Tibial nerve (tissue), 4 donors: Measurements from ENCODE around the gene FGF1. TPM values are rescaled to one million over a fixed set of nuclear protein-coding genes. Genes with fewer than 3 reads are reported as not detected.

Source experiments
- DNase-seq, 2 donors: peaks; one replicate each; pipeline ENCODE4 v3.0.0-alpha.2; 2019; ENCODE audit warnings: low spot score in 2 of 2
- H3K27ac ChIP-seq, 4 donors: fragments of 200-600 bp; sonication (generic) in 3 of 4; one replicate each; pipeline ENCODE4 v1.5.1; 2017 to 2019; ENCODE audit warnings: mild to moderate bottlenecking in 1 of 4
- H3K27me3 ChIP-seq, 2 donors: fragments of 200-600 bp; sonication (generic) in 1 of 2; one replicate each; pipeline versions ENCODE4 v1.5.1 to v1.6.0; 2017 to 2019
- H3K36me3 ChIP-seq, 3 donors: fragments of 200-600 bp; sonication (generic); one replicate each; pipeline ENCODE4 v1.5.1; 2018 to 2019
- H3K4me1 ChIP-seq, 4 donors: fragments of 200-600 bp; sonication (generic) in 3 of 4; one replicate each; pipeline ENCODE4 v1.5.1; 2017 to 2019
- H3K4me3 ChIP-seq, 4 donors: fragments of 200-600 bp; sonication (generic) in 3 of 4; one replicate each; pipeline ENCODE4 v1.5.1; 2017 to 2019; ENCODE audit warnings: mild to moderate bottlenecking in 1 of 4, moderate library complexity in 1 of 4
- H3K9me3 ChIP-seq, 4 donors: fragments of 200-600 bp; sonication (generic) in 3 of 4; one replicate each; pipeline ENCODE4 v1.5.1; 2017 to 2019
- EP300 ChIP-seq, 2 donors: sonication (generic); formaldehyde crosslinking; IDR thresholded peaks; one replicate each; pipeline ENCODE4 v1.6.1; 2017; ENCODE audit warnings: antibody characterized with exemption in 2 of 2, mild to moderate bottlenecking in 1 of 2
- POLR2A ChIP-seq, 2 donors: fragments of 450-650 bp; IDR thresholded peaks; one replicate each; pipeline ENCODE4 v1.6.1; 2017; ENCODE audit warnings: antibody characterized with exemption in 2 of 2, mild to moderate bottlenecking in 2 of 2, moderate library complexity in 2 of 2
- WGBS, 2 donors: methylation state at CpG; one replicate each; pipeline ENCODE4 v1.1.5; 2018; 5-methylcytosine and 5-hydroxymethylcytosine counted together
- total RNA-seq, 4 donors: library from RNA; depleted of rRNA; stranded (reverse); fragments of >200 nt; gene quantifications; one replicate each; pipeline ENCODE4 v1.1.0, GENCODE V29; 2016
- TF ChIP-seq, protein P1 (sequence below), 5 experiments: fragments of 200-600 bp in 3 of 5; fragments of 450-650 bp in 2 of 5; sonication (generic) in 3 of 5; IDR thresholded peaks; one replicate each; pipeline ENCODE4 v1.5.1; 2016 to 2019; ENCODE audit warnings: antibody characterized with exemption in 5 of 5, mild to moderate bottlenecking in 3 of 5, moderate library complexity in 2 of 5

The FGF1 gene
- total RNA-seq, 4 donors from 2014 or later, result 38.1 to 131 (median 115) TPM

DNA sequence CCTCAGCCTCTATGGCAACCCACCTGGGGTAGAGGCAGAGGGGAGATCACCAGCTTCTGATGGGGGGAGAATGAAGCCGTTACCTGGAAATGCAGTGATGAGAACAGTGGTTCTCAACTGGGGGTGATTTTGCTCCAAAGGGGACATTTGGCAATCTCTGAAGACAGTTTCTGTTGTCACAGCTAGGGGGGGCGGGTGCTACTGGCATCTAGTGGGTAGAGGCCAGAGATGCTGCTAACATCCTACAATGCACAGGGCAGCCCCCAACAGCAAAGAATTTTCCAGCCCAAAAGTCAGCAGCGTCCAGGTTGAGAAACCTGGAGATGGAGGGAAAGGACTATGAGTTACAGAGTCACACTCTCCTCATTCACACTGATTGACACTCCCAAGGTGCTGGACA is 84.5 kb downstream of the FGF1 start:
- Histone ChIP-seq H3K27ac (peak overlapping the region; percentile 3 to 74 (median 42)), H3K4me1 (peaks cover 0 to 25% (median 4%) of the 10 kb centered on the region in 4 donors), H3K36me3 (no peaks in the 10 kb centered on the region), H3K4me3 (no peak overlapping the region), H3K27me3 (no peaks in the 10 kb centered on the region), H3K9me3 (no peaks in the 10 kb centered on the region)
- TF ChIP-seq POLR2A (IDR thresholded peaks at IDR 0.05), result no peak
- TF ChIP-seq EP300 (IDR thresholded peaks at IDR 0.05), result no peak
- TF ChIP-seq, protein P1, sequence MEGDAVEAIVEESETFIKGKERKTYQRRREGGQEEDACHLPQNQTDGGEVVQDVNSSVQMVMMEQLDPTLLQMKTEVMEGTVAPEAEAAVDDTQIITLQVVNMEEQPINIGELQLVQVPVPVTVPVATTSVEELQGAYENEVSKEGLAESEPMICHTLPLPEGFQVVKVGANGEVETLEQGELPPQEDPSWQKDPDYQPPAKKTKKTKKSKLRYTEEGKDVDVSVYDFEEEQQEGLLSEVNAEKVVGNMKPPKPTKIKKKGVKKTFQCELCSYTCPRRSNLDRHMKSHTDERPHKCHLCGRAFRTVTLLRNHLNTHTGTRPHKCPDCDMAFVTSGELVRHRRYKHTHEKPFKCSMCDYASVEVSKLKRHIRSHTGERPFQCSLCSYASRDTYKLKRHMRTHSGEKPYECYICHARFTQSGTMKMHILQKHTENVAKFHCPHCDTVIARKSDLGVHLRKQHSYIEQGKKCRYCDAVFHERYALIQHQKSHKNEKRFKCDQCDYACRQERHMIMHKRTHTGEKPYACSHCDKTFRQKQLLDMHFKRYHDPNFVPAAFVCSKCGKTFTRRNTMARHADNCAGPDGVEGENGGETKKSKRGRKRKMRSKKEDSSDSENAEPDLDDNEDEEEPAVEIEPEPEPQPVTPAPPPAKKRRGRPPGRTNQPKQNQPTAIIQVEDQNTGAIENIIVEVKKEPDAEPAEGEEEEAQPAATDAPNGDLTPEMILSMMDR (IDR thresholded peaks at IDR 0.05), result no peak
- whole genome bisulfite sequencing, 2 donors, result 84 to 85% methylated on average over 3 of the region's 3 CpGs
- DNase-seq, result no peak

DNA sequence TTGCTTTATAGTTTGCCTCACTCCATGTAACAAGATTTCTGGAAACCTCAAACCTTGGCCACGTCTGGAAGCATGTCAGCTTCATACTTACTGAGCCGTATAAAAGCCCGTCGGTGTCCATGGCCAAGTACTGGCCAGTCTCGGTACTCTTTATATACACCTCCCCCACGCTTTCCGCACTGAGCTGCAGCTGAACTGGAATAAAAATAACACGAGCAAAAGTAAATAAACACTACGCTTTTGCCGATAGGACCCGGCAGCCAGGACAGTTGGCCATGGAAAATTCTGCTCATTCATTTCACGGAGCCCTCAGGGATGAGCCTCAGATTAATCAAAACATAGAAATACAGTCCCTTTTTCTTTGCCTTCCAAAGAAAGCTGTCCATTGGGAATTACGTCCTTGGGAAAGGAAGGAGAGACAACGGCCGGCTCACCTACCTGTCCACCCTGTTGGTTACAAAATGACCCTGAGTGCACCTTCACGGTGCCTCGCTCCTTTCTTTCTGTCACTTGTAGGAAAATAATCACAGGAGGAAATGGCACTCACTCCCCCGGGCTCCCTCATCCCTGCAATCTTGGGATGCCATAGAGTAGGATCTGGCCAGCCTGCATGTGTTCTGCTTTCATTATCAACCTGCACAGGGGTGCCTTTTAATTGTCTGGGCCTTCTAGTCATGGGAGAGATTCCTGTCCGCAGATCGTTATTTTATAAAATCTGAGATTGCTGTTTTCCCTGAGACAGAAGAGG is 85.1 kb downstream of the FGF1 start:
- Histone ChIP-seq H3K36me3 (no peaks in the 10 kb centered on the region), H3K4me1 (peaks cover 0 to 25% (median 4%) of the 10 kb centered on the region in 4 donors), H3K27me3 (no peaks in the 10 kb centered on the region), H3K4me3 (peak overlapping the region in 1 of 4 donors; percentile 18), H3K9me3 (no peaks in the 10 kb centered on the region), H3K27ac (peak overlapping the region; percentile 12 to 74 (median 42))
- DNase-seq, result peak; percentile 60 to 65
- 22 to 29% methylated on average over 20 of the region's 20 CpGs for whole genome bisulfite sequencing, 2 donors
- TF ChIP-seq EP300 (IDR thresholded peaks at IDR 0.05) (peak in 1 of 2 donors; percentile 65), POLR2A (IDR thresholded peaks at IDR 0.05) (no peak)
- TF ChIP-seq, protein P1 (IDR thresholded peaks at IDR 0.05), result peak in 1 of 5 experiments; percentile 20

DNA sequence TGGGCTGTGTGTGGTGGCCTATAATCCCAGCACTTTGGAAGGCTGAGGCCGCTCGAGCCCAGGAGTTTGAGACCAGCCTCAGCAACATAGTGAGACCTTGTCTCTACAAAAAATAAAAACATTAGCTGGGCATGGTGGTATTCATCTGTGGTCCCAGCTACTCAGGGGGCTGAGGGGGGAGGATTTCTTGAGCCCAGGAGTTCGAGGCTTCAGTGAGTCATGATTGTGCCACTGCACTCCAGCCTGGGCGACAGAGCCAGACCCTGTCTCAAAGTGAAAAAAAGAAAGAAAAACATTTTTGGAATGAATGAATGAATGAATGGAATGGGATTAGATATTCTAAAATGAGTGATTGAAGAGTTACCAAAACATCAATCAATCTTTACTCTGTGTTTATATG is 85.8 kb downstream of the FGF1 start:
- 63 to 70% methylated on average over 4 of the region's 4 CpGs for WGBS, 2 donors
- TF ChIP-seq EP300 (IDR thresholded peaks at IDR 0.05) (no peak), POLR2A (IDR thresholded peaks at IDR 0.05) (no peak)
- TF ChIP-seq, protein P1 (IDR thresholded peaks at IDR 0.05), result no peak
- Histone ChIP-seq H3K36me3 (peaks cover 0 to 6% (median 0%) of the 10 kb centered on the region in 3 donors), H3K4me3 (no peak overlapping the region), H3K27me3 (no peaks in the 10 kb centered on the region), H3K27ac (peak overlapping the region in 3 of 4 donors; percentile 12 to 74 (median 39)), H3K4me1 (peaks cover 0 to 25% (median 4%) of the 10 kb centered on the region in 4 donors), H3K9me3 (no peaks in the 10 kb centered on the region)
- no peak for DNase-seq

DNA sequence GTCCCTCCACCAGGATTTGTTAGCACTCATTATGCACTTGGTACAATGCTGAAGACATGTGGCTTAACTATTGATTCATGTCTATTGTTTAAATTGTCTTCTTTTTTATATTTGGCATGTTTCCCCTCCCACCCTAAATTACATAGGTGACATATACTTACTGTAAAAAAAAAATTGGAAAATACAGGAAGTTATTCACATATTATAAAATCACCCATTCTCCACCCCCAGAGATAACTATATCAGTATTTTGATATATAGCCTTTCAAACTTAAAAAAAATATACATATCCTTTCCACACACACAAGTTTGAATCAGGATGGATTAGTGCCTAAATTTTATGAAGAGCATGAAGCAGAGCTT is 87.6 kb downstream of the FGF1 start:
- no peaks in the 10 kb centered on the region for H3K9me3 ChIP-seq
- H3K27me3 ChIP-seq, result no peaks in the 10 kb centered on the region
- H3K27ac ChIP-seq, result peak overlapping the region in 1 of 4 donors; percentile 38
- TF ChIP-seq, protein P1 (IDR thresholded peaks at IDR 0.05), result no peak
- TF ChIP-seq POLR2A (IDR thresholded peaks at IDR 0.05) (no peak), EP300 (IDR thresholded peaks at IDR 0.05) (no peak)
- H3K36me3 ChIP-seq, result peaks cover 0 to 19% (median 0%) of the 10 kb centered on the region in 3 donors
- H3K4me3 ChIP-seq, result no peak overlapping the region
- peaks cover 0 to 25% (median 4%) of the 10 kb centered on the region in 4 donors for H3K4me1 ChIP-seq
- DNase-seq, result no peak

DNA sequence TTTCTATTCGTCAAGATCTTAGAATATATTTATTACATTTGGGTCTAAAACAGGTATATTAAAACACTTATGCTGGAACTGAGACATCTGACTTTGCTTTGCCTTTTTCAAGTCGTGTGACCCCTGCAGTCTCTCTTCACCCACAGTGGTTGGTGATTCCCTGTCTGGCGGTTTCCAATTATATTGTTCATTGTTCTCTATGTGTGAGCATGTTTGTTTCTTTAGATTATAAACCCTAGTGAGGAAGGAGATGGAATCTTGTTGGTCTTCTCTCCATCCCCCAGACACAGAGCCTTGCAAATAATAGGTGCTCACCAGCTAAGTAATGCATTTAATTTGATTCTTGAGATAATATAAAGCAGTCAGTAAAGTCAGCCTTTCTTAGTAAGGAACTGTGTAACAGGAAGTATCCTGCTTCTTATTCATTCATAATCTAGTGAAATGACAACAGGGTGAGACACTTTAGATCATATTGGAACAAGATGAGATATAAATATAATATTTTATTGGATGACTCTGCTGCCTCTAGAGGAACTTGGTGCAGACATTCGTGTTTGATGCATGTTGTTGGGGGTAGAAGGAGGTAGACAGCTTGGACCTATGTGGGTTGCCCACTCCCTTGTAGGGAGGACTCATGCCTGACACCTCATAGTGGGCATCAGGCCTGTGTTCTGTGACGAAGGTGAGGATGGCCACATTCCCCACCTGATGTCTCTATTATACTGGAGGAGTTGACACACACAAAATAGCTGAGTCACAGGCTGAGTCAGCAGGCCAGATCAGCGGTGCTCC is 88.1 kb downstream of the FGF1 start:
- TF ChIP-seq POLR2A (IDR thresholded peaks at IDR 0.05) (no peak), EP300 (IDR thresholded peaks at IDR 0.05) (no peak)
- TF ChIP-seq, protein P1 (IDR thresholded peaks at IDR 0.05), result no peak
- DNase-seq, result no peak
- H3K4me3 ChIP-seq, result no peak overlapping the region
- no peaks in the 10 kb centered on the region for H3K9me3 ChIP-seq
- peaks cover 0 to 19% (median 0%) of the 10 kb centered on the region in 3 donors for H3K36me3 ChIP-seq
- peak overlapping the region in 2 of 4 donors; percentile 15 to 38 for H3K27ac ChIP-seq
- H3K4me1 ChIP-seq, result peaks cover 0 to 25% (median 4%) of the 10 kb centered on the region in 4 donors
- H3K27me3 ChIP-seq, result no peaks in the 10 kb centered on the region
- WGBS, 2 donors, result 43 to 46% methylated on average over 6 of the region's 6 CpGs
